ENCODE measurements around the gene KDM1A. TPM values are rescaled to one million over a fixed set of nuclear protein-coding genes. Genes with fewer than 3 reads are reported as not detected.

Gene KDM1A
- total RNA-seq, 2 experiments from 2014 or later = 55.2 to 57.0 TPM

- no peak for ATAC-seq (ENCODE audit: low read depth)
- no peaks in the 10 kb centered on the region for H3K4me1 Mint-ChIP-seq
- no peak overlapping the region for H3K27ac Mint-ChIP-seq
- no peaks in the 10 kb centered on the region for H3K27me3 Mint-ChIP-seq
- DNase-seq = no peak
- H3K4me3 Mint-ChIP-seq = no peak overlapping the region
- H3K9me3 Mint-ChIP-seq = no peaks in the 10 kb centered on the region
- POLR2A ChIA-PET = no interaction called here
- peaks cover 25% of the 10 kb centered on the region for H3K36me3 Mint-ChIP-seq
These were observed 46.1 kb downstream of the KDM1A start for GRCh38 chr1:23065385-23065784.

GRCh38 chr1:23066075-23066474 is 46.8 kb downstream of the KDM1A start:
- no peaks in the 10 kb centered on the region for H3K9me3 Mint-ChIP-seq
- H3K27ac Mint-ChIP-seq = no peak overlapping the region
- no peak for DNase-seq
- no peaks in the 10 kb centered on the region for H3K4me1 Mint-ChIP-seq
- H3K36me3 Mint-ChIP-seq = peaks cover 25% of the 10 kb centered on the region
- POLR2A ChIA-PET = no interaction called here
- no peaks in the 10 kb centered on the region for H3K27me3 Mint-ChIP-seq
- no peak for ATAC-seq (ENCODE audit: low read depth)
- no peak overlapping the region for H3K4me3 Mint-ChIP-seq

DNA sequence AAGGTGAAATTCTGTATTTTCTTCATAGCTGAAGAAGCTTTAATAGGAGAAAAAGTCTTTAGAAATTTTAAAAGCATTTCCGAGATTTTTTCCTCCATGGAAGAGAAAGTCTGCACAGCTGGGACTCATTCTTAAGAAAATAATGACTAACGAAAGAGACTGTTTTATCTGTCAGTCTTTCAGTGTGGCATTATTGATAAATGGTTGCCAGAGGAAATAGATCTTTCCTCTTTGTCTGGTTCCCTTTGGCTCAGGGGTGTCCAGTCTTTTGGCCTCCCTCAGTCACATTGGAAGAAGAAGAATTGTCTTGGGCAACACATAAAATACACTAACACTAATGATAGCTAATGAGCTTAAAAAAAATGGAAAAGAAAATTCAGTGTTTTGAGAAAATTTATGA is 49.9 kb downstream of the KDM1A start:
- DNase-seq (no peak), ATAC-seq (ENCODE audit: low read depth) (no peak)
- Mint-ChIP-seq H3K4me3 (no peak overlapping the region), H3K9me3 (no peaks in the 10 kb centered on the region), H3K27ac (no peak overlapping the region), H3K27me3 (no peaks in the 10 kb centered on the region), H3K4me1 (peaks cover 5% of the 10 kb centered on the region), H3K36me3 (peaks cover 33% of the 10 kb centered on the region)
- POLR2A ChIA-PET = no interaction called here

- POLR2A ChIA-PET = no interaction called here
- DNase-seq = no peak
- no peaks in the 10 kb centered on the region for H3K27me3 Mint-ChIP-seq
- no peak for ATAC-seq (ENCODE audit: low read depth)
- no peak overlapping the region for H3K4me3 Mint-ChIP-seq
- peaks cover 5% of the 10 kb centered on the region for H3K4me1 Mint-ChIP-seq
- H3K9me3 Mint-ChIP-seq = no peaks in the 10 kb centered on the region
- peaks cover 30% of the 10 kb centered on the region for H3K36me3 Mint-ChIP-seq
- H3K27ac Mint-ChIP-seq = no peak overlapping the region
These were observed 50.4 kb downstream of the KDM1A start for GRCh38 chr1:23069675-23070074.

GRCh38 chr1:23074012-23074411 is 54.7 kb downstream of the KDM1A start:
- H3K36me3 Mint-ChIP-seq = peaks cover 29% of the 10 kb centered on the region
- POLR2A ChIA-PET = no interaction called here
- H3K27ac Mint-ChIP-seq = no peak overlapping the region
- H3K27me3 Mint-ChIP-seq = no peaks in the 10 kb centered on the region
- H3K9me3 Mint-ChIP-seq = no peaks in the 10 kb centered on the region
- no peak for DNase-seq
- no peak for ATAC-seq (ENCODE audit: low read depth)
- no peak overlapping the region for H3K4me3 Mint-ChIP-seq
- peaks cover 5% of the 10 kb centered on the region for H3K4me1 Mint-ChIP-seq

GRCh38 chr1:23079025-23079424 is 59.8 kb downstream of the KDM1A start:
- no peaks in the 10 kb centered on the region for H3K27me3 Mint-ChIP-seq
- no peak overlapping the region for H3K27ac Mint-ChIP-seq
- H3K4me1 Mint-ChIP-seq = no peaks in the 10 kb centered on the region
- peaks cover 18% of the 10 kb centered on the region for H3K36me3 Mint-ChIP-seq
- no peak for ATAC-seq (ENCODE audit: low read depth)
- no peaks in the 10 kb centered on the region for H3K9me3 Mint-ChIP-seq
- DNase-seq = no peak
- H3K4me3 Mint-ChIP-seq = no peak overlapping the region
- POLR2A ChIA-PET = no interaction called here

DNA sequence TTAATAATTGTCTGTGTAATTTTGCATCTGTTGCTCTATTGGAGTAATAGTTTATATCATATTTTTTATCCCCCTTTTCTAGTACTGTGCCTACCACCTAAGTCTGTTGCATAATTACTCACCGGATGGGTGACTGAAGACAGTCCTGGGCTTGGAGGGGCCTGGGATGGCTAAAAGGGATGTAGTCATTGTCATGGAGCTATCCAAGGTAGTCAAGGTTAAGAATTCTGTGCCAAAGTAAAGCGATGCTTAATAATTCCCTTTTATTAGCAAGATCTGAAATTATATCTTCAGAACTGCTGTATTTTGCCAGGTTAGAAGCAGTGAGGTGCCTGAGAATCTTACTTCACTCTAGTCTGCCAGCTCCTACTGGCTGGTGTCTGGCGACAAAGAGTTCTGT is 61.6 kb downstream of the KDM1A start:
- ATAC-seq (ENCODE audit: low read depth) (no peak), DNase-seq (no peak)
- Mint-ChIP-seq H3K36me3 (peaks cover 19% of the 10 kb centered on the region), H3K27me3 (no peaks in the 10 kb centered on the region), H3K4me3 (no peak overlapping the region), H3K9me3 (no peaks in the 10 kb centered on the region), H3K27ac (no peak overlapping the region), H3K4me1 (no peaks in the 10 kb centered on the region)
- POLR2A ChIA-PET = no interaction called here

DNA sequence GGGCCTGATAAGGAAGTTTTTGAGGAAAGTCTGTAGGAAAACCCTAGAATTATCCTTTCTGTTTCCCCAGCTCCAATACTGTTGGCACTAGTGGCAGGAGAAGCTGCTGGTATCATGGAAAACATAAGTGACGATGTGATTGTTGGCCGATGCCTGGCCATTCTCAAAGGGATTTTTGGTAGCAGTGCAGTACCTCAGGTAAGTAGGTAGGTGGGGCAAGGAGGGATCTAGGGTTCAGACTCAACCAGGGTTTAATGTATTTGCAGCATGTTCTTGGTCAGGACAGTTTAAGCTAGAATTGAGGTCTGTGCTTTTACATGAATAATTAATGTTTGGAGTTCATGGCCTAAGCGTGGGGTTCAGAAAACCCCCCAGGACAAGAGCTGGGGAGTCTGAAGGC is 62.1 kb downstream of the KDM1A start:
- Mint-ChIP-seq H3K4me3 (no peak overlapping the region), H3K27ac (no peak overlapping the region), H3K27me3 (no peaks in the 10 kb centered on the region), H3K9me3 (no peaks in the 10 kb centered on the region), H3K4me1 (no peaks in the 10 kb centered on the region), H3K36me3 (peaks cover 21% of the 10 kb centered on the region)
- ATAC-seq (ENCODE audit: low read depth) (no peak), DNase-seq (no peak)
- POLR2A ChIA-PET = no interaction called here

DNA sequence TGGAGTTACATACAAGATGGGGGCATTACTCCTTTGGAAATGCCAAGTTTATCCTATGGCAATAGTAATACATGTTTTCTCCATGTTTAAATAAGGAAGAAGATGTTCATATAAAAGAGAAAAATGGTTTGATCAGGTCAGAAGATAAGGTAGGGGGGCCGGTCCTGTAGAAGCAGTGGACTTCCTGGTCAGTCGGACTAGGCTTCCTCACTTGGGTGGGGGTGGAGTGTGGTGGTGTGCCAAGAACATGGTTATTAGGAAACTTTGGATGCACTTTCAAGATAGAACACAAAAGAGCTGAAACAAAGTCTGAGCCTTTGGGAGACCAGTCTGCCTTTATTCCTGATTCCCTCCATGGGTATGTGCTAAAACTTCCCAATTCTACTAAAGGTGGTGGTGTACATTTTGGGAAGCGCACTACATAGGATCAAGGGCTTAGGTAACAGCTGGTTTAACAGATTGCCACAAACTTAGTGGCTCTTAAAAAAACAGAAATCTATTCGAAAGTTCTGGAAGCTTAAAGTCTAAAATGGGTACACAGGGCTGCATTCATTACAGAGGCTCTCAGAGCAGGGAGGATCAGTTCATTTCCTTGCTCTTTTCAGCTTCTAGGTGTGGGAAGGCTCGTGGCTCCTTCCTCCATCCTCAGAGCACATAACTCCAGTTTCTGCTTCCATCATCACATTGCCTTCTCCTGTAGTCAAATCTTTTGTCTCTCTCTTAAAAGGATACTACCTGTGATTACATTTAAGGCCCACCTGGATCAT is 64.6 kb downstream of the KDM1A start:
- H3K36me3 Mint-ChIP-seq = peaks cover 17% of the 10 kb centered on the region
- POLR2A ChIA-PET = no interaction called here
- DNase-seq = no peak
- no peaks in the 10 kb centered on the region for H3K9me3 Mint-ChIP-seq
- ATAC-seq (ENCODE audit: low read depth) = no peak
- no peak overlapping the region for H3K4me3 Mint-ChIP-seq
- H3K4me1 Mint-ChIP-seq = no peaks in the 10 kb centered on the region
- H3K27ac Mint-ChIP-seq = no peak overlapping the region
- H3K27me3 Mint-ChIP-seq = no peaks in the 10 kb centered on the region

- Mint-ChIP-seq H3K36me3 (peaks cover 17% of the 10 kb centered on the region), H3K4me1 (no peaks in the 10 kb centered on the region), H3K4me3 (no peak overlapping the region), H3K27ac (no peak overlapping the region), H3K9me3 (no peaks in the 10 kb centered on the region), H3K27me3 (no peaks in the 10 kb centered on the region)
- no peak for ATAC-seq (ENCODE audit: low read depth)
- DNase-seq = no peak
- POLR2A ChIA-PET = no interaction called here
These were observed 65.6 kb downstream of the KDM1A start for GRCh38 chr1:23084880-23085279.

DNA sequence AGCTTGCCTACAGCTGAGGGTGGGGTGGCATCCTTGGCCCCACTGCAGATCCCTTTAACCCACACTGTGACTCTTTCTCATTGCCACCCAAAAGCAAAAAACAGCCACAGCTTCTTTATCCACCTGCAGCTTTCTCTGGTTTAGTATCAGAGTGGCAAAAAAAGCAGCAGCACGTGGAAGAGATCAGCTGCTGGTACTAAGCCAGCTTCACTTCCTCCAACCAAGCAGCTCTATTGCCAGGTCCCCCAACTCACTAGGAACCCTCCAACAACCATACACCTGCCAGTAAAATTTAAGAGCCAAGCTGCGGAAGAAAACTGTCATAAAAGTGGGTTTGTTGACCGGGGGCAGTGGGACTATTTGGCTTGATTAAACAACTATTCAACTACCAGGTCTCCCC is 66.4 kb downstream of the KDM1A start:
- no peak overlapping the region for H3K27ac Mint-ChIP-seq
- H3K9me3 Mint-ChIP-seq = no peaks in the 10 kb centered on the region
- no peak for DNase-seq
- H3K4me3 Mint-ChIP-seq = no peak overlapping the region
- H3K4me1 Mint-ChIP-seq = no peaks in the 10 kb centered on the region
- POLR2A ChIA-PET = no interaction called here
- ATAC-seq (ENCODE audit: low read depth) = no peak
- no peaks in the 10 kb centered on the region for H3K27me3 Mint-ChIP-seq
- H3K36me3 Mint-ChIP-seq = peaks cover 17% of the 10 kb centered on the region

DNA sequence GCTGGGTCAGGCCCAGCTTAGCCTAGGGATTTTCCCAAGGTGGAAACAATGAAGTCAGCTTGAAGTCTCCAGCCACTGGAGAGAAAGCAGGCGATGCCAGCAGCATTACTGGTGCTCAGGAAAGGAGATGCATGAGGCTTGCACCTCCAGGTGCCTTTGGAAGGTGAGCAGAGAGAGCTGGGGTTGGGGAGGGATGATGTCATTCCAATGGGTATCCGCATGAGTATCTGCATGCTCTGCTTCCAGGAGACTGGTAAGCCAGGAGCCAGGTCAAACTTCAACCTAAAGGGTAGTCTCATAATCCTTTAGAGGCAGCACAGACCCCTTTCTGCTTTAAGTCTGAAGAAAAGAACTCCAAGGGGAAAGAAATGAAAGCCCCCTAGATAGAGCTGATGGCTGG is 68.8 kb downstream of the KDM1A start:
- ATAC-seq (ENCODE audit: low read depth) (no peak), DNase-seq (no peak)
- H3K9me3 Mint-ChIP-seq = no peaks in the 10 kb centered on the region
- H3K4me3 Mint-ChIP-seq = no peak overlapping the region
- no peak overlapping the region for H3K27ac Mint-ChIP-seq
- POLR2A ChIA-PET = no interaction called here
- no peaks in the 10 kb centered on the region for H3K27me3 Mint-ChIP-seq
- H3K36me3 Mint-ChIP-seq = peaks cover 11% of the 10 kb centered on the region
- no peaks in the 10 kb centered on the region for H3K4me1 Mint-ChIP-seq

GRCh38 chr1:23090056-23090455 is 70.8 kb downstream of the KDM1A start:
- Mint-ChIP-seq H3K9me3 (no peaks in the 10 kb centered on the region), H3K27ac (no peak overlapping the region), H3K4me3 (no peak overlapping the region), H3K36me3 (peaks cover 15% of the 10 kb centered on the region), H3K27me3 (no peaks in the 10 kb centered on the region), H3K4me1 (no peaks in the 10 kb centered on the region)
- POLR2A ChIA-PET = no interaction called here
- no peak for DNase-seq
- no peak for ATAC-seq (ENCODE audit: low read depth)

DNA sequence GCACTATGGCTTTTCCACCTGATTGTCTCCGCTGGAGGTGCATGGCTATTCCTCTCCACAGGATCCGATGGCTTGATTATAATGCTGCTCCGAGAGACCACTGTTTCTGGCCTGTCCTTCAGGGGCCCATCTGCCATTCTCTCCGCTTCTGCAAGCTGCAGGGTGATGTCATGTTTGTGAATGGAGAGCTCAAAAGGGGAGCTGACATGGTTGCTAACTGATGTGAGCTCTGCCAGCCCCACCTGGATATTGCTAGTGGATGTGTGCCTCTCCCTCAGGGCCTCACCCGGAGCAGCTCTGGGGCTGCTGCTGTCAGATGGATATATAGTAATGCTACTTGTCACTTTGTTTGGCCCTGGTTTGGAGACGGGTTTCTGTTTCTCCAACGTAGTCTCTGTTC is 72.3 kb downstream of the KDM1A start:
- H3K4me1 Mint-ChIP-seq = peaks cover 1% of the 10 kb centered on the region
- H3K27ac Mint-ChIP-seq = no peak overlapping the region
- H3K4me3 Mint-ChIP-seq = no peak overlapping the region
- POLR2A ChIA-PET = no interaction called here
- ATAC-seq (ENCODE audit: low read depth) (no peak), DNase-seq (no peak)
- no peaks in the 10 kb centered on the region for H3K27me3 Mint-ChIP-seq
- H3K36me3 Mint-ChIP-seq = peaks cover 10% of the 10 kb centered on the region
- no peaks in the 10 kb centered on the region for H3K9me3 Mint-ChIP-seq

- no peaks in the 10 kb centered on the region for H3K27me3 Mint-ChIP-seq
- POLR2A ChIA-PET = no interaction called here
- no peak for ATAC-seq (ENCODE audit: low read depth)
- H3K36me3 Mint-ChIP-seq = peaks cover 10% of the 10 kb centered on the region
- no peak overlapping the region for H3K27ac Mint-ChIP-seq
- no peaks in the 10 kb centered on the region for H3K9me3 Mint-ChIP-seq
- H3K4me1 Mint-ChIP-seq = peaks cover 1% of the 10 kb centered on the region
- DNase-seq = no peak
- no peak overlapping the region for H3K4me3 Mint-ChIP-seq
These were observed 73.2 kb downstream of the KDM1A start for GRCh38 chr1:23092447-23092846.
